ENCODE measurements around the gene RANBP1. TPM values are rescaled to one million over a fixed set of nuclear protein-coding genes. Genes with fewer than 3 reads are reported as not detected.

Gene RANBP1
- total and polyA plus RNA-seq, 3 donors from 2014 or later = 247 to 318 (median 284) TPM

DNA sequence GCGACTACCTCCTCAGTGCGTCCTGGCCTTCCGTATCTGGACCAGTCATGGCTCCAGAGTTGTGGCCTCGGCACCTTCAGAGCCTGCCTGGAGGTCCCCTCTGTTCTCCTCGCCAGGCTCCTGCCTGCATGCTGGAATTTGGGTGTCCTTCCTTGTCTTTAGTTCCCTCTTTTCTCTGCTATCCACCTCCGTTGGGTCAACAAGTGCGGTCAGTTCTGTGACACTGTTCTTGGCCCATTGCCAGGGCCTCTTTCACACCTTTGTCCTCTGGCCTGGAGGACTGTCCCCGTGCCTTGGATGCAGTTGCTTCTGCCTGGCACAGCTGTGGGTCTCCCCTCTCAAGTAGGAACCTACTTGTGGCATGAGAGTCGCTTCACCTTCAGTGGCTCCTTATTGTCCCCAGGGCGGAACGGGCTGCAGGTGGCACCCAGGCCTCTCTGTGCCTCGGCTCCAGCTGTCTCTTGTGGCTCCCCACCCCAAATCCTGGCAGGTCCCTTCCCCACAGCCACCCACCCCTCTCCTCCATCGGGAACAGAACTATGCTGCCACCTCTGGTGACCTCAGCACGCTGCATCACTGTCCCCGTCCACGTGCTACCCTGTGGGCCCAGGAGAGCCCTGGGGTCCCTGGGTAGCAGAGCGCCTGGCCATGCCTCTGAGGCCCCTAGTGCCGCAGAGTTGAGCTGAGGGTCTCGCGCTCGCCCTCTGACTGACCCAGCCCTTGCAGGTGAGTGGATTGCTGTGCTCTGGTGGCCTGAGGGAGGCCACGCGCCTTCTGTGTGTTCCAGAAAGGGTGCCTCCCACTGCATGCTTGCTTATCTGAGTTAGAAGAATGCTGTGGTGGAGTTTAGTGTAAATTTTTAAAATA is 31.1 kb upstream of the RANBP1 start:
- Histone ChIP-seq H3K27me3 (no peaks in the 10 kb centered on the region), H3K27ac (no peak overlapping the region), H3K36me3 (ENCODE audit: low read depth, missing control alignments) (no peaks in the 10 kb centered on the region), H3K4me1 (peaks cover 37% of the 10 kb centered on the region), H3K9me3 (no peaks in the 10 kb centered on the region), H3K4me3 (no peak overlapping the region)
- DNase-seq = peak; percentile 55
- peak in 1 of 3 experiments; percentile 21 for TF ChIP-seq CTCF (IDR thresholded peaks at IDR 0.05)
- TF ChIP-seq POLR2A (IDR thresholded peaks at IDR 0.05) = no peak
- WGBS, 2 donors = 62 to 72% methylated on average over 21 to 23 of the region's 23 CpGs
- intact Hi-C loops (cut with DNase I; ENCODE audit: low total_unique reads) = no loop called here

DNA sequence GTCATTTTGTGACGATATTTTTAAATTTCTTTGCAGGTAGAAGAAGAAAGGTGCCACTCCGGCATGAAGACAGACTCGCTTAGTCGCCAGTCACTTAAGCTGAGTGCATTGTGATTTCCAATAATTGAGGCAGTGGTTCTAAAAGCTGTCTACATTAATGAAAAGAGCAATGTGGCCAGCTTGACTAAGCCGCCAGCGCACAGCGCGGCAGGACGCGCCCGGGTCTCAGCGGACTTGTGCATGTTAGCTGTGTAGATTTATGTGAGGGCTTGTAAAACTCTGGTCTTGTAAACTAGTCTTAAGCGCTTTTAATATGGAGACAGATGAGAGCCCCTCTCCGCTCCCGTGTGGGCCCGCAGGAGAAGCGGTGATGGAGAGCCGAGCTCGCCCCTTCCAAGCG is 30.3 kb upstream of the RANBP1 start:
- Histone ChIP-seq H3K27me3 (no peaks in the 10 kb centered on the region), H3K4me1 (peaks cover 37% of the 10 kb centered on the region), H3K9me3 (no peaks in the 10 kb centered on the region), H3K36me3 (ENCODE audit: low read depth, missing control alignments) (no peaks in the 10 kb centered on the region), H3K27ac (no peak overlapping the region), H3K4me3 (no peak overlapping the region)
- intact Hi-C loops (cut with DNase I; ENCODE audit: low total_unique reads) = no loop called here
- DNase-seq = no peak
- TF ChIP-seq POLR2A (IDR thresholded peaks at IDR 0.05) (no peak), CTCF (IDR thresholded peaks at IDR 0.05) (no peak)
- 94 to 96% methylated on average over 20 of the region's 20 CpGs for WGBS, 2 donors

- Histone ChIP-seq H3K4me3 (no peak overlapping the region), H3K27ac (no peak overlapping the region), H3K36me3 (ENCODE audit: low read depth, missing control alignments) (no peaks in the 10 kb centered on the region), H3K27me3 (no peaks in the 10 kb centered on the region), H3K4me1 (peaks cover 34% of the 10 kb centered on the region), H3K9me3 (no peaks in the 10 kb centered on the region)
- WGBS, 2 donors = 91 to 94% methylated on average over 24 of the region's 24 CpGs
- TF ChIP-seq POLR2A (IDR thresholded peaks at IDR 0.05) = no peak
- TF ChIP-seq CTCF (IDR thresholded peaks at IDR 0.05) = no peak
- DNase-seq = no peak
- intact Hi-C loops (cut with DNase I; ENCODE audit: low total_unique reads) = no loop called here
Measured at GRCh38 chr22:20086101-20086599, 29.8 kb upstream of the RANBP1 start.

DNA sequence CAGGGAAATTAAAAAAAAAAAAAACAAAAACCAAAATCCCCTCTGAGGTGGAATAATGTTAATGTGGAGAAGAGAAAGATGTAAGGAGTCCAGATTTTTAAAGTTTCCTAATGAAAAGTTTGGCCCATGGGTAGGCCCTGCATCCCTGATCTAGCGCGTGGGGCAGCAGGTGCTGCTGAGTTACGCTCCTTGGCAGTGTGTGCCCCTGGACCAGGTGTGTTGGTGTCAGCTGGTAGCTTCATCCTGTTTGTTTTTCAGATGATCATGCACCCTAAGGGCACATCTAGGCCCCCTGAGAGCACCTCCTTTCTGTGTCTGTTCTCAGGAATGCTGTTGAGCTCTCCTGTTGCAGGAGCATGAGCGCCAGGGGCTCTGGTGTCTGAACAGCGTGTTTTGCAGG is 29.1 kb upstream of the RANBP1 start:
- Histone ChIP-seq H3K9me3 (no peaks in the 10 kb centered on the region), H3K27me3 (no peaks in the 10 kb centered on the region), H3K4me1 (peaks cover 28% of the 10 kb centered on the region), H3K4me3 (no peak overlapping the region), H3K36me3 (ENCODE audit: low read depth, missing control alignments) (no peaks in the 10 kb centered on the region), H3K27ac (no peak overlapping the region)
- 97 to 98% methylated on average over 5 of the region's 5 CpGs for WGBS, 2 donors
- DNase-seq = no peak
- intact Hi-C loops (cut with DNase I; ENCODE audit: low total_unique reads) = no loop called here
- TF ChIP-seq CTCF (IDR thresholded peaks at IDR 0.05) (no peak), POLR2A (IDR thresholded peaks at IDR 0.05) (no peak)
